Peyer's patch (tissue), 4 donors: ENCODE measurements around the gene SPDYE3. TPM values are rescaled to one million over a fixed set of nuclear protein-coding genes. Genes with fewer than 3 reads are reported as not detected.
"Not testable (repeated sequence)": the region's sequence is repeated elsewhere in the genome, so short reads cannot be mapped to it uniquely, and the experiment has no call there.

Source experiments
- DNase-seq, 3 donors: peaks; one replicate each; pipeline ENCODE4 v3.0.0-alpha.2; 2017 to 2019
- H3K27ac ChIP-seq, 4 donors: fragments of 200-600 bp; sonication (generic); one replicate each; pipeline ENCODE4 v1.5.1; 2016 to 2019
- H3K27me3 ChIP-seq, 2 donors: fragments of 200-600 bp; sonication (generic); one replicate each; pipeline ENCODE4 v1.5.1; 2019
- H3K36me3 ChIP-seq, 3 donors: fragments of 200-600 bp; sonication (generic); one replicate each; pipeline ENCODE4 v1.5.1; 2016 to 2019
- H3K4me1 ChIP-seq, 4 donors: fragments of 200-600 bp; sonication (generic); one replicate each; pipeline ENCODE4 v1.5.1; 2016 to 2019
- H3K4me3 ChIP-seq, 4 donors: fragments of 200-600 bp; sonication (generic); 1 replicate in 3 of 4; 2 replicates in 1 of 4; pipeline ENCODE4 v1.5.1; 2016 to 2019; ENCODE audit warnings: mild to moderate bottlenecking in 1 of 4
- H3K9me3 ChIP-seq, 4 donors: fragments of 200-600 bp; sonication (generic); one replicate each; pipeline ENCODE4 v1.5.1; 2016 to 2019; ENCODE audit warnings: mild to moderate bottlenecking in 1 of 4
- CTCF ChIP-seq, 6 experiments: fragments of 450-650 bp in 4 of 6; fragments of 200-600 bp in 2 of 6; sonication (generic) in 1 of 6; IDR thresholded peaks; one replicate each; pipeline ENCODE4 v1.5.1; 2017 to 2019; ENCODE audit warnings: antibody characterized with exemption in 6 of 6, mild to moderate bottlenecking in 3 of 6, moderate library complexity in 1 of 6
- POLR2A ChIP-seq, 2 donors: fragments of 450-650 bp; IDR thresholded peaks; one replicate each; pipeline ENCODE4 v1.5.1; 2017; ENCODE audit warnings: antibody characterized with exemption in 2 of 2, mild to moderate bottlenecking in 2 of 2, moderate library complexity in 2 of 2
- total RNA-seq, 4 donors: library from RNA; depleted of rRNA; stranded (reverse); fragments of >200 nt; gene quantifications; one replicate each; pipeline ENCODE4 v1.1.0, GENCODE V29; 2016

The SPDYE3 gene
- total RNA-seq, 4 donors from 2014 or later = not detected

DNA sequence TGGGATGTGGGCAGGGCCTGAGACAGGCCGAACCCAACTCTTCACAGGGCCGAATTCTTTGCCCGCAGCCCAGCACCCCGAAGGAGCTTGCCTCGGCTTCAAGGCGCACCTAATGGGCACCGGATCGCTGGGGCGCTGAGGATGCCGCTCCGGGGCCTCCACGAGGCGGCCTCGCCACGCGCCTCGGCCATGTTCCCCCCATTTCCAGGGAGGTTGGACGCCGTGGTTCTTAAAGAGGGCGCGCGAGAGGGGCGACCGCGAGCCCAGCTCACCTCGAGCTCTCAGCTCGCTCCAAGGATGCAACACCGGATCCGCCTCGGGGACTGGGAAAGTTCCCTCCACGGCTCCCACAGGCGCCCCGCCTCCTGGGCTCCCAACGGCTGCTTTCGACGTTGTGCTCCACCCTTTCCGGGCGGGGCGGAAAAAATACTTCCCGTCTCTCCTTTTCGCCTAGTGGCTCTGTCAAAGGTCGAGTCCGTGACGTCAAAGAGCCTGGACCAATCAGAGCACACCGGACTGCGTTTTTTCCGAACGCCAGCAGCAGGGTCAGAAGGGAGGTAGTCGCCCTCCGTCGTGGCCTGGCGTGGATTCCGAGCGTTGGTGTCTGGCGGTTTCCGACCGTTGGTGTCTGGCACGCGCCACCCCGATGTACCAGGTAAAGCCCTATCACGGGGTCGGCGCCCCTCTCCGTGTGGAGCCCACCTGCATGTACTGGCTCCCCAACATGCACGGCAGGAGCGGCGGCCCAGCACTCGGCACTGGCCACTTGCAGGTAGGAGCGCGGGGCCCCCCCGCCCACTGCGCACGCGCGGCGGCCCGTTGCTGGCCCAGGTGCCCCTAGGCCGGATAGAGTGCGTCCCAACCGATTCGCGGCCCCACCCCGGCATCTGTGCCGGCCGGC is 28.3 kb downstream of the SPDYE3 start:
- H3K9me3 ChIP-seq, H3K27me3 ChIP-seq: not testable (repeated sequence)
- DNase-seq = peak; percentile 87 to 96 (median 94)
- peaks cover 0 to 11% (median 0%) of the 10 kb centered on the region in 3 donors for H3K36me3 ChIP-seq
- peaks cover 0 to 11% (median 0%) of the 10 kb centered on the region in 4 donors for H3K4me1 ChIP-seq
- TF ChIP-seq CTCF (IDR thresholded peaks at IDR 0.05) = peak in 4 of 6 experiments; percentile 1 to 14 (median 3)
- peak; percentile 99 to 100 for TF ChIP-seq POLR2A (IDR thresholded peaks at IDR 0.05)
- H3K4me3 ChIP-seq = peak overlapping the region; percentile 66 to 94 (median 84)
- H3K27ac ChIP-seq = peak overlapping the region; percentile 92 to 98 (median 96)

DNA sequence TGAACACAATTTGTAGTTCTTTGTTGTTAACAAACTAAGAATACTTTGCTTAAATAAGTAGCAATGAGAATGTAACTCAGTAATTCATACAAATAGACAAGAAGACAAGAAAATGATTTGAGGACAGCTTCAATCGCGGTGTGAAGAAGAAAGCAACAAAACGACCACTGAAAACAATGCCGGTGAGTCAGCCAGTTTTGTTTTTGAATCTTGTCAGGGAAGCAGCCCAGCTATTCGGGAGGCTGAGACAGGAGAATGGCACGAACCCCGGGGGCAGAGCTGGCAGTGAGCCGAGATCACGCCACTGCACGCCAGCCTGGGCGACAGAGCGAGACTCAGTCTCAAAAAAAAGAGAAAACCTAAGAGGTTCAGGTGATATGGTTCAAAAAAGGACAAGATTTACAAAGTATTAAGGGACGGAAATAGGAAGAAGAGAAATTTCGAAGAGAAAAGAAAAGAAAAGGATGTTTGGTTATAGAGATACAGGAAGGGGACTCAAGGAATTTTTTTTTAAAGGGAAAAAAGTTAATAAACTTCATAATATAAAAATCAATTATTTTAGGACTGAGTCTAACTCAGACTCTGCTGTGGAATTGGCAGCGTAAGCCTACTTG is 30.7 kb downstream of the SPDYE3 start:
- not testable (repeated sequence) for H3K27me3 ChIP-seq, H3K27ac ChIP-seq, DNase-seq, H3K9me3 ChIP-seq, H3K4me3 ChIP-seq
- Histone ChIP-seq H3K4me1 (peaks cover 0 to 11% (median 0%) of the 10 kb centered on the region in 4 donors), H3K36me3 (peaks cover 0 to 15% (median 0%) of the 10 kb centered on the region in 3 donors)

DNA sequence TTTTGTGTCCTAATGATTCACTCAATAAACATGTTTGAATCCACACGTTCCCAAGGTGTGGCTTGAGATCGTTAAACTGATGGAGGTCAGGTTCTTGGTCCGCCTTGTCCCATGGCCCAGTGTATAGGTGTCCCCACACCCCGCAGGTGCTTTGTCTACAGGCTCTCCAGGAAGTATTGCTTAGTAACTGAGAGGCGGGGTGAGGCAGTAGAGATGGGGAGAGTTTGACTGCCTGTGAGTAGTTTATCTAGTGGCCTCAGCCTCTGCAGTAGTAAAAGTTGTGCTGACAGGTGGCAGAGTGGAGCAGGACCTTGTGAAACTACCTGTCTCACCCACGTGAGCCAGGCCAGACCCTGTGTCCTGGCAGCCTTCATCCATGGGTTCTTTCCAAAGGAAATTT is 33.8 kb downstream of the SPDYE3 start:
- not testable (repeated sequence) for H3K4me3 ChIP-seq, H3K27ac ChIP-seq, H3K27me3 ChIP-seq, H3K9me3 ChIP-seq
- Histone ChIP-seq H3K36me3 (peaks cover 0 to 31% (median 0%) of the 10 kb centered on the region in 3 donors), H3K4me1 (peaks cover 0 to 19% (median 4%) of the 10 kb centered on the region in 4 donors)
- peak in 1 of 3 donors; percentile 62 for DNase-seq

GRCh38 chr7:100342765-100343164 is 35.3 kb downstream of the SPDYE3 start:
- Histone ChIP-seq H3K27me3 (no peaks in the 10 kb centered on the region), H3K36me3 (peaks cover 0 to 41% (median 0%) of the 10 kb centered on the region in 3 donors), H3K9me3 (no peaks in the 10 kb centered on the region), H3K4me1 (peaks cover 0 to 11% (median 4%) of the 10 kb centered on the region in 4 donors), H3K27ac (no peak overlapping the region), H3K4me3 (no peak overlapping the region)
- DNase-seq = no peak
- no peak for TF ChIP-seq POLR2A (IDR thresholded peaks at IDR 0.05)
- TF ChIP-seq CTCF (IDR thresholded peaks at IDR 0.05) = no peak

DNA sequence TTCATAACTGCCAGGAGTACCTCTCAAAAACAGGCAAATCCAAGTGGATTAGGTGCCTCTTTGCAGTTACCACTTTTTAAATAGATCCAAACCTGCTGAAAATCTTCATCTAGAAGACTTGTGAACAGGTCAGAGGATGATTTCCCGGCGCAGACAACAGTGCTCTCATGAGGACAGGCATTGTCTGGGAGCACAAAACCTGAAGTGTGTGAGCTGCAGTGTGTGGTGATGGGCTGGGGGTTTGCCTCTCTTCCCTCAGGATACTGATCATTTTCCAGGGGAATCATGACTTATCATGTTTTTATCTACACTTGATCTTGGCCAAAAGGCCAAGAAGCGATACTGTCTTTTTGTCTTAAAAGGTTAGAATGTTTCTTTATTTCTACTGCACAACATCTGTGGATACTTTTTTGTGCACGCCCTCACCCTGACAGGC is 36.6 kb downstream of the SPDYE3 start:
- not testable (repeated sequence) for DNase-seq, H3K27me3 ChIP-seq, H3K4me3 ChIP-seq, H3K9me3 ChIP-seq
- Histone ChIP-seq H3K27ac (peak overlapping the region; percentile 68 to 88 (median 80)), H3K4me1 (peaks cover 0 to 11% (median 4%) of the 10 kb centered on the region in 4 donors), H3K36me3 (peaks cover 0 to 48% (median 0%) of the 10 kb centered on the region in 3 donors)

- H3K36me3 ChIP-seq = peaks cover 0 to 54% (median 0%) of the 10 kb centered on the region in 3 donors
- peak in 4 of 6 experiments; percentile 32 to 42 (median 39) for TF ChIP-seq CTCF (IDR thresholded peaks at IDR 0.05)
- peaks cover 0 to 11% (median 4%) of the 10 kb centered on the region in 4 donors for H3K4me1 ChIP-seq
- not testable (repeated sequence) for H3K9me3 ChIP-seq, H3K27me3 ChIP-seq, H3K4me3 ChIP-seq
- DNase-seq = peak in 2 of 3 donors; percentile 86 to 89
- peak overlapping the region; percentile 68 to 88 (median 80) for H3K27ac ChIP-seq
Observed at GRCh38 chr7:100344560-100345287, 37.2 kb downstream of the SPDYE3 start.
